ENCODE results near the gene LYPD6.

The LYPD6 gene

GRCh38 chr2:149409506-149409905, 79.1 kb downstream of the LYPD6 start:
- Histone ChIP-seq H3K9me2 (replicated peaks; ENCODE audit: insufficient read depth, low read length) (no peaks in the 10 kb centered on the region), H3K4me1 (ENCODE audit: low read length) (no peaks in the 10 kb centered on the region), H3K79me2 (ENCODE audit: low read length) (no peaks in the 10 kb centered on the region), H3K4me2 (ENCODE audit: low read depth, low read length) (no peak overlapping the region), H3F3A (ENCODE audit: insufficient read depth, low read length) (no peaks in the 10 kb centered on the region), H3K9me3 (replicated peaks; ENCODE audit: insufficient read depth, low read length) (no peaks in the 10 kb centered on the region), H3K9ac (ENCODE audit: low read length) (no peak overlapping the region), H3K27me3 (replicated peaks; ENCODE audit: insufficient read depth, low read length) (no peaks in the 10 kb centered on the region), H3K27ac (ENCODE audit: low read length) (no peak overlapping the region), H2AFZ (ENCODE audit: low read length) (no peak overlapping the region), H3K36me3 (replicated peaks; ENCODE audit: insufficient read depth, low read length) (no peaks in the 10 kb centered on the region), H4K20me1 (ENCODE audit: insufficient read depth, low read length) (no peaks in the 10 kb centered on the region), H3K4me3 (ENCODE audit: low read length) (no peak overlapping the region)
- TF ChIP-seq EZH2phosphoT487 (IDR thresholded peaks at IDR 0.05; ENCODE audit: low read length) = no peak
- TF ChIP-seq EZH2 (optimal IDR thresholded peaks at IDR 0.05; ENCODE audit: low read depth, low read length) = no peak
- DNase-seq = no peak

GRCh38 chr2:149410701-149411484, 80.5 kb downstream of the LYPD6 start:
- Histone ChIP-seq H4K20me1 (ENCODE audit: insufficient read depth, low read length) (no peaks in the 10 kb centered on the region), H3K27me3 (replicated peaks; ENCODE audit: insufficient read depth, low read length) (no peaks in the 10 kb centered on the region), H3F3A (ENCODE audit: insufficient read depth, low read length) (no peaks in the 10 kb centered on the region), H3K36me3 (replicated peaks; ENCODE audit: insufficient read depth, low read length) (no peaks in the 10 kb centered on the region), H3K4me3 (ENCODE audit: low read length) (no peak overlapping the region), H3K9ac (ENCODE audit: low read length) (no peak overlapping the region), H3K9me3 (replicated peaks; ENCODE audit: insufficient read depth, low read length) (no peaks in the 10 kb centered on the region), H3K4me1 (ENCODE audit: low read length) (no peaks in the 10 kb centered on the region), H3K9me2 (replicated peaks; ENCODE audit: insufficient read depth, low read length) (no peaks in the 10 kb centered on the region), H2AFZ (ENCODE audit: low read length) (no peak overlapping the region), H3K4me2 (ENCODE audit: low read depth, low read length) (no peak overlapping the region), H3K79me2 (ENCODE audit: low read length) (no peaks in the 10 kb centered on the region), H3K27ac (ENCODE audit: low read length) (no peak overlapping the region)
- no peak for DNase-seq
- TF ChIP-seq EZH2phosphoT487 (IDR thresholded peaks at IDR 0.05; ENCODE audit: low read length) = no peak
- TF ChIP-seq, protein P1, sequence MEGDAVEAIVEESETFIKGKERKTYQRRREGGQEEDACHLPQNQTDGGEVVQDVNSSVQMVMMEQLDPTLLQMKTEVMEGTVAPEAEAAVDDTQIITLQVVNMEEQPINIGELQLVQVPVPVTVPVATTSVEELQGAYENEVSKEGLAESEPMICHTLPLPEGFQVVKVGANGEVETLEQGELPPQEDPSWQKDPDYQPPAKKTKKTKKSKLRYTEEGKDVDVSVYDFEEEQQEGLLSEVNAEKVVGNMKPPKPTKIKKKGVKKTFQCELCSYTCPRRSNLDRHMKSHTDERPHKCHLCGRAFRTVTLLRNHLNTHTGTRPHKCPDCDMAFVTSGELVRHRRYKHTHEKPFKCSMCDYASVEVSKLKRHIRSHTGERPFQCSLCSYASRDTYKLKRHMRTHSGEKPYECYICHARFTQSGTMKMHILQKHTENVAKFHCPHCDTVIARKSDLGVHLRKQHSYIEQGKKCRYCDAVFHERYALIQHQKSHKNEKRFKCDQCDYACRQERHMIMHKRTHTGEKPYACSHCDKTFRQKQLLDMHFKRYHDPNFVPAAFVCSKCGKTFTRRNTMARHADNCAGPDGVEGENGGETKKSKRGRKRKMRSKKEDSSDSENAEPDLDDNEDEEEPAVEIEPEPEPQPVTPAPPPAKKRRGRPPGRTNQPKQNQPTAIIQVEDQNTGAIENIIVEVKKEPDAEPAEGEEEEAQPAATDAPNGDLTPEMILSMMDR (IDR thresholded peaks at IDR 0.05; ENCODE audit: low read length) = no peak
- no peak for TF ChIP-seq EZH2 (optimal IDR thresholded peaks at IDR 0.05; ENCODE audit: low read depth, low read length)

DNA sequence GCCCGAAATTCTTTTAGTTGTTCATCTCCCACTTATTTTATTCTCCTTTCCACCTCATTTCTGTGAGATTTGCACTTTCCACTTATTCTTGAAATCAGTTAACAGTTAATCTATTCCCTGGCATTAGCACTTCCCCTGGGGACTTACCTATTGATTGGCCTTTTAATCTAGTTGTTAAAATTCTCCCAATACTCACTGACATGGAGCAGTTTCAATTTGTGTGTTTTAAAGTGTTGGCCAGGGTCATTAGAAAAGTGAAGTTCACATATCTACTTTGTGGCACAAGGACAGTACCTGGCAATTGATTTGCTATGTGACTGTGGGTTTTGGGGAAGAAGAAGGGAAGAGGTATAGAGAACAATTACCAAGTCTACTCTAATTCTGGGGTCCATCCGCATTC, 83.1 kb downstream of the LYPD6 start:
- TF ChIP-seq EZH2 (optimal IDR thresholded peaks at IDR 0.05; ENCODE audit: low read depth, low read length) = no peak
- no peak overlapping the region for H3K9ac ChIP-seq (ENCODE audit: low read length)
- no peaks in the 10 kb centered on the region for H3F3A ChIP-seq (ENCODE audit: insufficient read depth, low read length)
- H3K9me3 ChIP-seq (replicated peaks; ENCODE audit: insufficient read depth, low read length) = no peaks in the 10 kb centered on the region
- no peaks in the 10 kb centered on the region for H4K20me1 ChIP-seq (ENCODE audit: insufficient read depth, low read length)
- no peaks in the 10 kb centered on the region for H3K9me2 ChIP-seq (replicated peaks; ENCODE audit: insufficient read depth, low read length)
- DNase-seq = no peak
- H3K4me2 ChIP-seq (ENCODE audit: low read depth, low read length) = no peak overlapping the region
- no peaks in the 10 kb centered on the region for H3K79me2 ChIP-seq (ENCODE audit: low read length)
- H3K27me3 ChIP-seq (replicated peaks; ENCODE audit: insufficient read depth, low read length) = no peaks in the 10 kb centered on the region
- no peaks in the 10 kb centered on the region for H3K36me3 ChIP-seq (replicated peaks; ENCODE audit: insufficient read depth, low read length)
- H3K4me3 ChIP-seq (ENCODE audit: low read length) = no peak overlapping the region
- no peak overlapping the region for H3K27ac ChIP-seq (ENCODE audit: low read length)
- no peak overlapping the region for H2AFZ ChIP-seq (ENCODE audit: low read length)
- no peaks in the 10 kb centered on the region for H3K4me1 ChIP-seq (ENCODE audit: low read length)

GRCh38 chr2:149415086-149415485, 84.7 kb downstream of the LYPD6 start:
- H3K27me3 ChIP-seq (replicated peaks; ENCODE audit: insufficient read depth, low read length) = no peaks in the 10 kb centered on the region

More at GRCh38 chr2:149415086-149415485, 84.7 kb downstream of the LYPD6 start:
- no peak for TF ChIP-seq EZH2 (optimal IDR thresholded peaks at IDR 0.05; ENCODE audit: low read depth, low read length)
- TF ChIP-seq, protein P1 (IDR thresholded peaks at IDR 0.05; ENCODE audit: low read length) = no peak
- no peak for TF ChIP-seq EZH2phosphoT487 (IDR thresholded peaks at IDR 0.05; ENCODE audit: low read length)
- H3K27ac ChIP-seq (ENCODE audit: low read length) = no peak overlapping the region
- no peaks in the 10 kb centered on the region for H3K4me1 ChIP-seq (ENCODE audit: low read length)
- H3K79me2 ChIP-seq (ENCODE audit: low read length) = no peaks in the 10 kb centered on the region
- no peak overlapping the region for H3K4me2 ChIP-seq (ENCODE audit: low read depth, low read length)
- no peaks in the 10 kb centered on the region for H4K20me1 ChIP-seq (ENCODE audit: insufficient read depth, low read length)
- DNase-seq = no peak
- H3K9me3 ChIP-seq (replicated peaks; ENCODE audit: insufficient read depth, low read length) = no peaks in the 10 kb centered on the region
- no peak overlapping the region for H3K4me3 ChIP-seq (ENCODE audit: low read length)
- H3K36me3 ChIP-seq (replicated peaks; ENCODE audit: insufficient read depth, low read length) = no peaks in the 10 kb centered on the region
- no peak overlapping the region for H2AFZ ChIP-seq (ENCODE audit: low read length)
- H3F3A ChIP-seq (ENCODE audit: insufficient read depth, low read length) = no peaks in the 10 kb centered on the region
- H3K9ac ChIP-seq (ENCODE audit: low read length) = no peak overlapping the region
- H3K9me2 ChIP-seq (replicated peaks; ENCODE audit: insufficient read depth, low read length) = no peaks in the 10 kb centered on the region

Measured in MM.1S (cell line).